Dedifferentiated amniotic fluid mesenchymal stem cell (primary cell): ENCODE results near the gene GHRH.
A peak's percentile ranks its signal among the peaks of the same experiment; 100 is the strongest.

Source experiments
- DNase-seq: peaks from one replicate; pipeline ENCODE4 v3.0.0-alpha.2; 2016; ENCODE audit errors: extremely low spot score

Gene GHRH

GRCh38 chr20:37290158-37290810, 28.7 kb upstream of the GHRH start:
- DNase-seq, result no peak

- no peak for DNase-seq
Measured at GRCh38 chr20:37288091-37288490, 26.5 kb upstream of the GHRH start.

GRCh38 chr20:37285664-37286374, 24.2 kb upstream of the GHRH start:
- no peak for DNase-seq

- no peak for DNase-seq
Measured at GRCh38 chr20:37284691-37285161, 23.1 kb upstream of the GHRH start.

GRCh38 chr20:37283530-37284195, 22.0 kb upstream of the GHRH start:
- DNase-seq, result no peak

GRCh38 chr20:37282556-37282955, 20.9 kb upstream of the GHRH start:
- DNase-seq, result peak; percentile 78

- no peak for DNase-seq
Measured at GRCh38 chr20:37280403-37280802, 18.8 kb upstream of the GHRH start.

- DNase-seq, result no peak
Measured at GRCh38 chr20:37279820-37280219, 18.2 kb upstream of the GHRH start.

- DNase-seq, result no peak
Measured at GRCh38 chr20:37278966-37279590, 17.5 kb upstream of the GHRH start.

- no peak for DNase-seq
Measured at GRCh38 chr20:37277253-37277593, 15.6 kb upstream of the GHRH start.

- DNase-seq, result peak; percentile 85
Measured at GRCh38 chr20:37276494-37277252, 15.1 kb upstream of the GHRH start.

- DNase-seq, result no peak
Measured at GRCh38 chr20:37274851-37275524, 13.4 kb upstream of the GHRH start.

GRCh38 chr20:37273988-37274387, 12.4 kb upstream of the GHRH start:
- no peak for DNase-seq

- DNase-seq, result no peak
Measured at GRCh38 chr20:37271421-37271768, 9.8 kb upstream of the GHRH start.

GRCh38 chr20:37270576-37271420, 9.2 kb upstream of the GHRH start:
- no peak for DNase-seq

GRCh38 chr20:37267667-37268313, 6.2 kb upstream of the GHRH start:
- DNase-seq, result no peak

- DNase-seq, result no peak
Measured at GRCh38 chr20:37266940-37267666, 5.5 kb upstream of the GHRH start.

GRCh38 chr20:37265152-37265551, 3.5 kb upstream of the GHRH start:
- no peak for DNase-seq

- no peak for DNase-seq
Measured at GRCh38 chr20:37263686-37264085, 2.1 kb upstream of the GHRH start.
